IPS-15b (cell line): ENCODE measurements around the gene IQCF2.
"Not testable (repeated sequence)": the region's sequence is repeated elsewhere in the genome, so short reads cannot be mapped to it uniquely, and the experiment has no call there.

Experiments used
- H3K27me3 ChIP-seq: one replicate; pipeline ENCODE4 v1.6.1; 2013; ENCODE audit warnings: low read length; ENCODE audit not compliant: control insufficient read depth, insufficient read depth
- H3K36me3 ChIP-seq: one replicate; pipeline ENCODE4 v1.6.1; 2013; ENCODE audit warnings: low read length; ENCODE audit not compliant: control insufficient read depth, insufficient read depth
- H3K4me1 ChIP-seq: one replicate; pipeline ENCODE4 v1.6.1; 2013; ENCODE audit warnings: mild to moderate bottlenecking, low read length; ENCODE audit not compliant: control insufficient read depth, insufficient read depth
- H3K4me3 ChIP-seq: one replicate; pipeline ENCODE4 v1.5.1; 2013; ENCODE audit warnings: low read depth, low read length
- H3K9ac ChIP-seq: one replicate; pipeline ENCODE4 v1.6.1; 2013; ENCODE audit warnings: low read depth, mild to moderate bottlenecking, low read length
- H3K9me3 ChIP-seq: one replicate; pipeline ENCODE4 v1.6.1; 2013; ENCODE audit warnings: mild to moderate bottlenecking, low read length; ENCODE audit not compliant: control insufficient read depth, insufficient read depth

The IQCF2 gene

DNA sequence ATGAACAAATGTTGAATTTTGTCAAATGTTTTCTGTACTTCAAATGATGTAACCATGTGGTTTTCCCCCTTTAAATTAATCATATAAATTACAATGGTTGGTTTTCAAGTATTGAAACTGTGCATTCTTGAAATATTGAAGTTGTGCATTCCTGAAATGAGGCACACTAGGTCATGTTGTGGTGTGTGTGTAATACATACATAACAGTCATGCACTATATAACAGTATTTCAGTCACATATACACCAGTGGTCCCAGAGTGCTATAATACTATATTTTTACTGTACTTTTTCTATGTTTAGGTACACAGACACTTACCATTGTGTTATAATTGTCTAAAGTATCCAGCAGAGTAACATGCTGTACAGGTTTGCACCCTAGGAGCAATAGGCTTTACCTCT is 25.0 kb downstream of the IQCF2 start:
- H3K4me1 ChIP-seq, result no peaks in the 10 kb centered on the region
- H3K27me3 ChIP-seq, result no peaks in the 10 kb centered on the region
- no peaks in the 10 kb centered on the region for H3K36me3 ChIP-seq

GRCh38 chr3:51887620-51888019 is 26.2 kb downstream of the IQCF2 start:
- no peaks in the 10 kb centered on the region for H3K4me1 ChIP-seq

More for the DNA sequence above, 25.0 kb downstream of the IQCF2 start:
- Histone ChIP-seq H3K9ac (no peak overlapping the region), H3K4me3 (no peak overlapping the region), H3K9me3 (no peaks in the 10 kb centered on the region)

GRCh38 chr3:51888463-51889105 is 27.2 kb downstream of the IQCF2 start:
- no peak overlapping the region for H3K4me3 ChIP-seq
- H3K27me3 ChIP-seq, result no peaks in the 10 kb centered on the region
- H3K9me3 ChIP-seq, result no peaks in the 10 kb centered on the region
- no peaks in the 10 kb centered on the region for H3K36me3 ChIP-seq
- no peaks in the 10 kb centered on the region for H3K4me1 ChIP-seq
- H3K9ac ChIP-seq, result no peak overlapping the region

More at GRCh38 chr3:51887620-51888019, 26.2 kb downstream of the IQCF2 start:
- H3K4me3 ChIP-seq, result no peak overlapping the region
- no peaks in the 10 kb centered on the region for H3K36me3 ChIP-seq
- H3K9me3 ChIP-seq, result no peaks in the 10 kb centered on the region
- no peaks in the 10 kb centered on the region for H3K27me3 ChIP-seq
- no peak overlapping the region for H3K9ac ChIP-seq

DNA sequence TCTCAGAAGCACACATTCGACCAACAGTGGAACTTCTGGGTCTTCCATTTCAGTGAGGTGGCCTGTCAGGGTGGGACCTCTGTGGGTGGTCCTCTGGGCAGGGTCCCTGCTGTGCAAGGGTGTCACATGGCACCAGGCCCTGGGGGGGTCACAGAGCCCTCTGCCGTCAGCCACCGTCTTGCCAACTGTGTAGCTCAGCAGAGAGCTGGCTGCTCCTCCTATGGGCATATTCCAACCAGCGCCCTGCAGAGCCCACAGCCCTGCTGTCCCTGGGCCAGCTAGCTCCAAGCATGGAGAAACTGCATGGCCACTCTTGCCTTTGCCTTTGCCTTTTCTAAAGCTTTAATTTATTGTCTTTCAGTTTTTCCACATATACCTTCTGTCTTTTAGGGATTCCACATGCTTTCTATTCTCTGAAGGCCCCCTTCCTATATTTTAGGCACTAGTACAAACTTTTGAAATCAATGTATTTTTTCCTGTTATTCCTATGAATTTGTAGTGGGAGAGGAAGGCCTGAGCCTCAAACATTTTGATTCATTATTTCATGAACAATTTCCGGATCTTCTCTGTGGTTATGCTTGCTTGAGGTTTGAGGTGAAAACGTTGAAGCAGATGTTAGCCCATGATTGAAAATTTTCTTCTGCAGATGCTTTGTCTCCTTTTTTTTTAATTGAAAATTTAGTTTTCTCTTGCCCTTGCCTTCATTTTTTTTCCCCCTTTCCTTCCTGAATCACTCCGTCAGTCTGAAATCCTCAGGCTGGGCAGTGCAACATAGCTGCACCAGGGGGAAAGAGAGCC is 30.0 kb downstream of the IQCF2 start:
- H3K27me3 ChIP-seq, result no peaks in the 10 kb centered on the region
- H3K9ac ChIP-seq, result no peak overlapping the region
- no peaks in the 10 kb centered on the region for H3K9me3 ChIP-seq
- no peaks in the 10 kb centered on the region for H3K36me3 ChIP-seq
- H3K4me3 ChIP-seq, result no peak overlapping the region
- no peaks in the 10 kb centered on the region for H3K4me1 ChIP-seq

DNA sequence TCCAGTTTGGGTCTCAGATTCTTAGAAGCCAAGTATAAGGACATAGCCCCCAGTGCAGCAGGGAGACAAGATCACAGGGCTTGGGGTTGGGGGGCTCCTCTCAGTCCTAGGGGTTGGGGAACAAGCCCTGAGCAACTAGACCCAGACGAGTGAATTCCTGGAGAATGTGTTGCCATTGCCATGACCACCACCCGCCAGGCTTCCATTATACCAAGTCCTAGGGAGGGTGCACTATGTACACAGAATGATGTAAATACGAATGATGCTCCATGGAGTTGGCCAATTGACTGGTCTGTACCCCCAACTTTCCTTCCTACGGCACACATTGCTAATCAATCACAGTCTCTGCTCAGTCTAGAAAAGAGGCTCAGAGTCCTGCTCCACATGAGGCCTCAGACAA is 33.0 kb downstream of the IQCF2 start:
- Histone ChIP-seq H3K36me3 (no peaks in the 10 kb centered on the region), H3K27me3 (no peaks in the 10 kb centered on the region), H3K4me3 (no peak overlapping the region), H3K9me3 (no peaks in the 10 kb centered on the region), H3K9ac (no peak overlapping the region), H3K4me1 (peaks cover 4% of the 10 kb centered on the region)

GRCh38 chr3:51894939-51895338 is 33.5 kb downstream of the IQCF2 start:
- Histone ChIP-seq H3K27me3 (no peaks in the 10 kb centered on the region), H3K4me1 (peaks cover 4% of the 10 kb centered on the region), H3K9ac (no peak overlapping the region), H3K36me3 (no peaks in the 10 kb centered on the region), H3K9me3 (no peaks in the 10 kb centered on the region), H3K4me3 (no peak overlapping the region)

- H3K36me3 ChIP-seq, result no peaks in the 10 kb centered on the region
- no peaks in the 10 kb centered on the region for H3K9me3 ChIP-seq
- peaks cover 7% of the 10 kb centered on the region for H3K4me1 ChIP-seq
- no peak overlapping the region for H3K9ac ChIP-seq
- no peaks in the 10 kb centered on the region for H3K27me3 ChIP-seq
- H3K4me3 ChIP-seq, result no peak overlapping the region
Measured at GRCh38 chr3:51896607-51897305, 35.3 kb downstream of the IQCF2 start.

GRCh38 chr3:51897391-51897790 is 36.0 kb downstream of the IQCF2 start:
- Histone ChIP-seq H3K4me1 (peaks cover 7% of the 10 kb centered on the region), H3K4me3 (no peak overlapping the region), H3K27me3 (no peaks in the 10 kb centered on the region), H3K9ac (no peak overlapping the region), H3K9me3 (no peaks in the 10 kb centered on the region), H3K36me3 (no peaks in the 10 kb centered on the region)

DNA sequence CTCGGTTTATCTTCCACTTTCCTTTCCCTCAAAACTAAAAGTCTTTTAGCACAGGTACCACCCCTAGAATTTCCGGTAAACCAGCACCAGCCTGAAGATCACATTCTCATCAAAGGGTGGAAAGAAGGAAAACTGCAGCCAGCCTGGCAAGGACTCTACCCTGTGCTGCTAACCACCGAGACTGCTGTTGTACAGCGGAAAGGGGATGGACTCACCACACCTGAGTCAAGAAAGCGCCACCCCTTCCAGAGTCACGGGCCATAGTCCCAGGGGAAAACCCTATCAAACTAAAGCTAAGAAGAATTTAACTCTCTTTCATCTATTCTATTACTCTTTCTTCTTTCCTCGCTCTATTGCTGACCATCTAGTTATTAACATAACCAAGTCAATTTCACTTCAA is 38.6 kb downstream of the IQCF2 start:
- H3K4me3 ChIP-seq, H3K36me3 ChIP-seq, H3K9me3 ChIP-seq, H3K9ac ChIP-seq, H3K4me1 ChIP-seq, H3K27me3 ChIP-seq: not testable (repeated sequence)

DNA sequence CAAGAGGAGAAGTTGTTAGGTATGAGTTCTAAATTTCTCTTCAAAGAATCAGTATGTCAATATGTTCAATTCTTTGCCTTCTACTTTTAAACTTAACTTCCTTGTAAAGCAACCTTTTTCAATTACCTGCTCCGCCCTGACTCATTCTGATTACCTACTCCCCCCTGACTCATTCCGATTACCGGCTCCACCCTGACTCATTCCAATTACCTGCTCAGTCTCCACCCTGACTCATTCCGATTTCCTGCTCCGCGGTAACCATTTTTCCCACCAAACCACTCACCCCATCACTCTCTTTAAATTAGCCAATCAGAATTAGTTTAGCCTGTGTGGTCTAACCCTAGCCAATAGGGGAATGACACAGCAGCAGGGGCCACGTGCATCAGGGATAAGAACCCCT is 40.9 kb downstream of the IQCF2 start:
- H3K4me1 ChIP-seq, H3K9me3 ChIP-seq, H3K9ac ChIP-seq, H3K36me3 ChIP-seq, H3K27me3 ChIP-seq, H3K4me3 ChIP-seq: not testable (repeated sequence)

DNA sequence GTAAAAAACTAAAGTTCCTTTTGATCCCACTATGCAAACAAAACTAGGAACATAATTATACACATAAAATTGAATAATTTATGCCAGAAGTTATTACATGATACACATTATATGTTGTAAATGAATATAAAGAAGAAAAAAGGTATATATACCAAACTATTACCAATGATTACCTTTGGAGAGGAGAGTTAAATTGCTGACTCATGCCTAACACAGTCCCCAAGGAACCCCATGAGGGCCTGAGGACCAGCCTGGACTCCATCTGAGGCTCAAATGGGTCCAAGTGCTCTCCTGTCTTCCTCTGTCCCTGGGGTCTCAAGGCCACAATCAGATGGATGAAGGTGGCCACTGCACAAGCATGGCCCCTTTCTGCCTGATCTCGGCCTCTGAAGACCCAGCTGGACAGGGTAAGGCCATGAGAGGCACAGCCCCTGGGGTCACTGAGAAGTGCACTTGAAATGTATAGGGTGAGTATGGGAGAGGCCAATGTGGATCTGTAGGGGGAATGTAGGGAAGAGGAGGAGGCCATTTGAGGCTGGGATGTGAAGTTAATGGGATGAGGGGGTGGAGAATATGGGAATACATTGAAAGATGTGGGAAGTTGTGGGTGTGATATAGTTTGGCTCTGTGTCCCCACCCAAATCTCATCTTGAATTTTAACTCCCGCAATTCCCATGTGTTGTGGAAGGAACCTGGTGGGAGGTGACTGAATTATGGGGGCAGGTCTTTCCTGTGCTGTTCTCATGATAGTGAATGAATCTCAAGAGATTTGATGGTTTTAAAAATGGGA is 42.8 kb downstream of the IQCF2 start:
- no peak overlapping the region for H3K4me3 ChIP-seq
- H3K9ac ChIP-seq, result no peak overlapping the region
- no peaks in the 10 kb centered on the region for H3K36me3 ChIP-seq
- peaks cover 3% of the 10 kb centered on the region for H3K4me1 ChIP-seq
- no peaks in the 10 kb centered on the region for H3K27me3 ChIP-seq
- no peaks in the 10 kb centered on the region for H3K9me3 ChIP-seq
